ENCODE results near the gene NCEH1.

The NCEH1 gene

GRCh38 chr3:172694573-172695246, 16.2 kb downstream of the NCEH1 start:
- no peak for TF ChIP-seq CTCF (IDR thresholded peaks at IDR 0.05; ENCODE audit: borderline replicate concordance, control extremely low read depth, extremely low read depth, insufficient read depth, missing control alignments)
- no peak for DNase-seq (ENCODE audit: low spot score)
- in situ Hi-C loops (cut with MboI; ENCODE audit: low sequenced_read_pairs, unreplicated experiment), result no loop called here

DNA sequence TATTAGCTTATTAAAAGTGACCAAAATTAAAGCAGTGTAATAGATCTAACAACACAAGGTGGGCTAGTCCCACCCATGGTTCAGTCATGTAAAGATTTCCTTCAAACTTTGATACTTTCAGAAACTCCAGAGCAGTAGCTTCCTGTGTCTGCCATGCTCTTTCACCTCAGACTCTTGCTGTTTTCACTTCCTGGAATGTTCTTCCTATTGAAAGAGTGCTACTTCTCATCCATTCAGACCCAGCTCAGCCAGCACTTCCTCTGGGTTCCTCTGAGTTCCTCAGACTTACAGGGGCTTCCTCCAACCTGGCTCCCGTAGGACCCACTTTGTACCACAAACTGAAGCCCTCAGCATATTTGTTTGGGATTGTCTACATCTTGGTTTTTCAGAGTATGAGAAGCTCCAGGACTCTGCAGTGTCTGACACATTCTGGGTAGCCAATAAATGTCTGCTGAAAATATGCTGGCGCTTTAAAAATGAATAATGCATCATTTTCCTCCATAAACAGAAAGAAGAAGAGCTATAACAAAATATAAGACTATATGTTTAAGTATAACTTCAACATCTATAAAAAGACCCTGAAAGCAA, 18.0 kb downstream of the NCEH1 start:
- no peak for DNase-seq (ENCODE audit: low spot score)
- no peak for TF ChIP-seq CTCF (IDR thresholded peaks at IDR 0.05; ENCODE audit: borderline replicate concordance, control extremely low read depth, extremely low read depth, insufficient read depth, missing control alignments)
- in situ Hi-C loops (cut with MboI; ENCODE audit: low sequenced_read_pairs, unreplicated experiment), result no loop called here

- in situ Hi-C loops (cut with MboI; ENCODE audit: low sequenced_read_pairs, unreplicated experiment), result no loop called here
- no peak for TF ChIP-seq CTCF (IDR thresholded peaks at IDR 0.05; ENCODE audit: borderline replicate concordance, control extremely low read depth, extremely low read depth, insufficient read depth, missing control alignments)
- no peak for DNase-seq (ENCODE audit: low spot score)
Measured at GRCh38 chr3:172690936-172691335, 19.9 kb downstream of the NCEH1 start.

- in situ Hi-C loops (cut with MboI; ENCODE audit: low sequenced_read_pairs, unreplicated experiment), result no loop called here
- DNase-seq (ENCODE audit: low spot score), result no peak
- no peak for TF ChIP-seq CTCF (IDR thresholded peaks at IDR 0.05; ENCODE audit: borderline replicate concordance, control extremely low read depth, extremely low read depth, insufficient read depth, missing control alignments)
Measured at GRCh38 chr3:172688588-172688987, 22.3 kb downstream of the NCEH1 start.

- DNase-seq (ENCODE audit: low spot score), result no peak
- TF ChIP-seq CTCF (IDR thresholded peaks at IDR 0.05; ENCODE audit: borderline replicate concordance, control extremely low read depth, extremely low read depth, insufficient read depth, missing control alignments), result no peak
- in situ Hi-C loops (cut with MboI; ENCODE audit: low sequenced_read_pairs, unreplicated experiment), result no loop called here
Measured at GRCh38 chr3:172687501-172687900, 23.4 kb downstream of the NCEH1 start.

DNA sequence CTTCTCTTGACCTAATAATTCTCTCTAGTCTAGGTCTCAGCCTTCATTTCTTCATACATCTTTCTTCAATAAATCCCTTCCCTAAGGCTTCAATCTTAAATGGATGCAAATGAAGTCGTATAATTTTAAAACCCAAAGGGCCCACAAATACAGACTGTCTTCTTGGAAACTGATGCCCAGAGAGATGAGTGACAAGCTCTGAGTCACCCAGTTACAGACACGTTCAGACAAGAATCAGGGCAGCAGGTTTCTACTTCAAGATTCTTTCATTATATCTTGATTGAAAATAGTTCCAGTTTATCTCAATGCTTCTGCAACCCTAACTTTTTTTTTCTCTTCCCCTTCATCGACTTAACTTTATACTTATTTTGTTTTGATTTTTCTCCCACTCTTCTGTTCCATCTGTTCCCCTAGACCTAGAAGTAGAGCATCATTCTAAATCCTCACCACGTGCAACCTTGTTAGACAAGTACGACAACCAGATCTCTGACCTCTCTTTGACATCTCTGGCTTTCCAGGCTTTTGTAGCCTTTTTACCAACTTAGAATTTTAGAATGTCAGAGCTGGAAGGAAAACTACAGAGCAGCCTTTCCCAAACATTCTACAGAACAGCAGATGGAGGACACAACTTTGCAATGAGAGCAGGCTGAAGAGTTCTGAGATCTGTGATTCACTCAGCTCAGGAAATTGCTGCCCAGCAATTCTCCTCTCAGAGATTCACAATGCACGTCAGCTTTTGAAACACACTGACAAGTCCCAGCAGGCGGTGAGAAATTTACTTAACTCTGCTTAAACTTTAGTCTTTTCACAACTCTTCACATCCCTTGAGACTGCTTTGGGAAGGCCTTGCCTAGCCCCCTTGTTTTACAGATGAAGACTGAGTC, 25.3 kb downstream of the NCEH1 start:
- in situ Hi-C loops (cut with MboI; ENCODE audit: low sequenced_read_pairs, unreplicated experiment), result no loop called here
- TF ChIP-seq CTCF (IDR thresholded peaks at IDR 0.05; ENCODE audit: borderline replicate concordance, control extremely low read depth, extremely low read depth, insufficient read depth, missing control alignments), result no peak
- no peak for DNase-seq (ENCODE audit: low spot score)

All from GM13976 (cell line).